ENCODE measurements around the gene CNR2.
"Not testable (repeated sequence)": the region's sequence is repeated elsewhere in the genome, so short reads cannot be mapped to it uniquely, and the experiment has no call there.

- not testable (repeated sequence) for TF ChIP-seq CTCF, POLR2A, POLR2AphosphoS5, EP300 (IDR thresholded peaks at IDR 0.05)
These were observed 60.0 kb downstream of the CNR2 start for GRCh38 chr1:23853124-23853523.

All from gastroesophageal sphincter (tissue), 3 donors.